MV-4-11 (cell line): ENCODE data around the gene ZNF786.
"Not testable (repeated sequence)": the region's sequence is repeated elsewhere in the genome, so short reads cannot be mapped to it uniquely, and the experiment has no call there.

Experiments used
- DNase-seq: peaks from one replicate; lab custom pipeline; 2025; lab: John Stamatoyannopoulos, UW

Gene ZNF786

GRCh38 chr7:149030439-149030838 lies 60.1 kb downstream of the ZNF786 start:
- DNase-seq, result not testable (repeated sequence)

GRCh38 chr7:149028346-149029109 lies 62.0 kb downstream of the ZNF786 start, which contains the start of gene PDIA4:
Gene PDIA4 (minus strand): TSS chr7:149028505. CDS start chr7:149028408, 97 bp downstream.
- DNase-seq, result peak; percentile 99

GRCh38 chr7:149027611-149028345 lies 62.7 kb downstream of the ZNF786 start:
- no peak for DNase-seq

- no peak for DNase-seq
Observed at GRCh38 chr7:149027055-149027454, 63.5 kb downstream of the ZNF786 start.

GRCh38 chr7:149023662-149024061 lies 66.9 kb downstream of the ZNF786 start:
- DNase-seq, result no peak

- DNase-seq, result no peak
Observed at GRCh38 chr7:149022756-149023360, 67.7 kb downstream of the ZNF786 start.

GRCh38 chr7:149021725-149022062 lies 68.8 kb downstream of the ZNF786 start:
- DNase-seq, result no peak

- DNase-seq, result no peak
Observed at GRCh38 chr7:149020483-149020882, 70.0 kb downstream of the ZNF786 start.
